CD4-positive, alpha-beta T cell treated with Interleukin-15 for 4 hours (primary cell): Measurements from ENCODE around the gene SMG6.
"Not testable (repeated sequence)": the region's sequence is repeated elsewhere in the genome, so short reads cannot be mapped to it uniquely, and the experiment has no call there.

Experiments used
- DNase-seq: peaks from one replicate; pipeline ENCODE4 v3.0.0-alpha.2; 2020; ENCODE audit warnings: low spot score

SMG6 gene

GRCh38 chr17:2202996-2203575 is 100.5 kb downstream of the SMG6 start:
- no peak for DNase-seq

GRCh38 chr17:2202302-2202995 is 101.1 kb downstream of the SMG6 start:
- DNase-seq = no peak

- DNase-seq = not testable (repeated sequence)
These were observed 104.2 kb downstream of the SMG6 start for GRCh38 chr17:2199386-2199785.

GRCh38 chr17:2198927-2199326 is 104.7 kb downstream of the SMG6 start:
- no peak for DNase-seq

GRCh38 chr17:2197271-2197670 is 106.3 kb downstream of the SMG6 start:
- DNase-seq = no peak

GRCh38 chr17:2195729-2196128 is 107.9 kb downstream of the SMG6 start:
- DNase-seq = no peak

GRCh38 chr17:2194889-2195335 is 108.7 kb downstream of the SMG6 start:
- no peak for DNase-seq

GRCh38 chr17:2192367-2193057 is 111.1 kb downstream of the SMG6 start:
- DNase-seq = peak; percentile 61

- no peak for DNase-seq
These were observed 111.8 kb downstream of the SMG6 start for GRCh38 chr17:2191785-2192184.

GRCh38 chr17:2191227-2191626 is 112.4 kb downstream of the SMG6 start:
- no peak for DNase-seq

GRCh38 chr17:2190014-2190413 is 113.6 kb downstream of the SMG6 start:
- DNase-seq = no peak

- DNase-seq = no peak
These were observed 114.5 kb downstream of the SMG6 start for GRCh38 chr17:2188971-2189630.

GRCh38 chr17:2187758-2188157 is 115.8 kb downstream of the SMG6 start:
- no peak for DNase-seq

- no peak for DNase-seq
These were observed 116.6 kb downstream of the SMG6 start for GRCh38 chr17:2186937-2187336.

GRCh38 chr17:2184993-2185931 is 118.3 kb downstream of the SMG6 start:
- DNase-seq = peak; percentile 13

GRCh38 chr17:2183346-2183745 is 120.2 kb downstream of the SMG6 start:
- no peak for DNase-seq

GRCh38 chr17:2181897-2182448 is 121.6 kb downstream of the SMG6 start:
- DNase-seq = no peak

GRCh38 chr17:2181206-2181896 is 122.2 kb downstream of the SMG6 start:
- DNase-seq = no peak

- no peak for DNase-seq
These were observed 122.8 kb downstream of the SMG6 start for GRCh38 chr17:2180768-2181167.

- DNase-seq = no peak
These were observed 123.8 kb downstream of the SMG6 start for GRCh38 chr17:2179615-2180295.
